ENCODE data around the gene CCR9.

The CCR9 gene

GRCh38 chr3:45887285-45887684 lies 942 bp downstream of the CCR9 start:
- H2AFZ ChIP-seq (ENCODE audit: low read length), result no peak overlapping the region

GRCh38 chr3:45887759-45888511 lies 1.6 kb downstream of the CCR9 start:
- no peaks in the 10 kb centered on the region for H3K9me2 ChIP-seq (replicated peaks; ENCODE audit: low read depth, low read length)
- H3K79me2 ChIP-seq (ENCODE audit: insufficient read depth, low read length), result no peaks in the 10 kb centered on the region
- H3F3A ChIP-seq (ENCODE audit: low read depth), result no peaks in the 10 kb centered on the region
- no peak overlapping the region for H3K9ac ChIP-seq (ENCODE audit: low read depth, low read length, poor library complexity, severe bottlenecking)
- no peaks in the 10 kb centered on the region for H3K36me3 ChIP-seq (ENCODE audit: insufficient read depth, low read length)
- no peaks in the 10 kb centered on the region for H3K9me3 ChIP-seq (ENCODE audit: insufficient read depth, low read depth, low read length)
- H3K4me1 ChIP-seq (ENCODE audit: insufficient read depth, low read length, poor library complexity, severe bottlenecking), result peaks cover 6% of the 10 kb centered on the region
- no peaks in the 10 kb centered on the region for H3K27me3 ChIP-seq (ENCODE audit: insufficient read depth, low read length, poor library complexity, severe bottlenecking)
- no peak overlapping the region for H2AFZ ChIP-seq (ENCODE audit: low read length)
- TF ChIP-seq EZH2phosphoT487 (IDR thresholded peaks at IDR 0.05; ENCODE audit: borderline replicate concordance), result no peak
- TF ChIP-seq CTCF (conservative IDR thresholded peaks at IDR 0.05; ENCODE audit: low read length), result no peak
- H3K4me2 ChIP-seq (ENCODE audit: low read depth, low read length, poor library complexity, severe bottlenecking), result no peak overlapping the region
- no peaks in the 10 kb centered on the region for H4K20me1 ChIP-seq (ENCODE audit: insufficient read depth, low read length, poor library complexity, severe bottlenecking)
- no peak overlapping the region for H3K4me3 ChIP-seq (ENCODE audit: low read length, poor library complexity, severe bottlenecking)

More at GRCh38 chr3:45887285-45887684, 942 bp downstream of the CCR9 start:
- no peak for TF ChIP-seq CTCF (conservative IDR thresholded peaks at IDR 0.05; ENCODE audit: low read length)
- TF ChIP-seq EZH2phosphoT487 (IDR thresholded peaks at IDR 0.05; ENCODE audit: borderline replicate concordance), result no peak
- Histone ChIP-seq H3K36me3 (ENCODE audit: insufficient read depth, low read length) (no peaks in the 10 kb centered on the region), H3K27me3 (ENCODE audit: insufficient read depth, low read length, poor library complexity, severe bottlenecking) (no peaks in the 10 kb centered on the region), H3K9me3 (ENCODE audit: insufficient read depth, low read depth, low read length) (no peaks in the 10 kb centered on the region), H3K4me2 (ENCODE audit: low read depth, low read length, poor library complexity, severe bottlenecking) (no peak overlapping the region), H3K4me1 (ENCODE audit: insufficient read depth, low read length, poor library complexity, severe bottlenecking) (peaks cover 7% of the 10 kb centered on the region), H3F3A (ENCODE audit: low read depth) (no peaks in the 10 kb centered on the region), H3K79me2 (ENCODE audit: insufficient read depth, low read length) (no peaks in the 10 kb centered on the region), H3K9me2 (replicated peaks; ENCODE audit: low read depth, low read length) (no peaks in the 10 kb centered on the region), H3K4me3 (ENCODE audit: low read length, poor library complexity, severe bottlenecking) (no peak overlapping the region), H4K20me1 (ENCODE audit: insufficient read depth, low read length, poor library complexity, severe bottlenecking) (no peaks in the 10 kb centered on the region), H3K9ac (ENCODE audit: low read depth, low read length, poor library complexity, severe bottlenecking) (no peak overlapping the region)

DNA sequence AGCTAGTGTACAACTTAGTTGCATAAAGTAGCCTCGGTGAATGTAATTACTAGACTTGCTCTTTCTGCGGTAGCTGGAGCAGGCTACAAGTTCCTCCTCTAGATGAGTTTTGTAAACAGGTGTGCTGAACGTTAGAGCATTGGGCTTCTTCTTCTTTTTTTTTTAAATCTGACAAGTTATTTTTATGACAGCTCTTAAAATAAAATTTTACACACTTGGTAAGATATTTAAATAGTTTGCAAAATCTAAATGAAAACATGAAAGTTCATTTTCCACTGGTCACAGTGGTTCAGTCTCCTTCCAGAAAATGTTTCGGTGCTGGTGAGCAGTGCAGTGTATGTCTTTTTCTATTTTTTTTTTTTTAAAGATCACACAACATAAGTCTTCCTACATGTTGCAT lies 3.0 kb downstream of the CCR9 start:
- no peak overlapping the region for H3K4me2 ChIP-seq (ENCODE audit: low read depth, low read length, poor library complexity, severe bottlenecking)
- no peak for TF ChIP-seq CTCF (conservative IDR thresholded peaks at IDR 0.05; ENCODE audit: low read length)
- no peaks in the 10 kb centered on the region for H3K36me3 ChIP-seq (ENCODE audit: insufficient read depth, low read length)
- no peaks in the 10 kb centered on the region for H3K79me2 ChIP-seq (ENCODE audit: insufficient read depth, low read length)
- no peaks in the 10 kb centered on the region for H3K27me3 ChIP-seq (ENCODE audit: insufficient read depth, low read length, poor library complexity, severe bottlenecking)
- H3K4me1 ChIP-seq (ENCODE audit: insufficient read depth, low read length, poor library complexity, severe bottlenecking), result peaks cover 6% of the 10 kb centered on the region
- H4K20me1 ChIP-seq (ENCODE audit: insufficient read depth, low read length, poor library complexity, severe bottlenecking), result no peaks in the 10 kb centered on the region
- no peak overlapping the region for H3K4me3 ChIP-seq (ENCODE audit: low read length, poor library complexity, severe bottlenecking)
- no peak overlapping the region for H2AFZ ChIP-seq (ENCODE audit: low read length)
- no peaks in the 10 kb centered on the region for H3F3A ChIP-seq (ENCODE audit: low read depth)
- no peaks in the 10 kb centered on the region for H3K9me3 ChIP-seq (ENCODE audit: insufficient read depth, low read depth, low read length)
- no peaks in the 10 kb centered on the region for H3K9me2 ChIP-seq (replicated peaks; ENCODE audit: low read depth, low read length)
- H3K9ac ChIP-seq (ENCODE audit: low read depth, low read length, poor library complexity, severe bottlenecking), result no peak overlapping the region

Data from Loucy (cell line).